ENCODE data around the gene SLAIN1.

- no peak for TF ChIP-seq CTCF (IDR thresholded peaks at IDR 0.05)
- TF ChIP-seq POLR2A (IDR thresholded peaks at IDR 0.05), result no peak
Observed at GRCh38 chr13:77725071-77725470, 27.6 kb downstream of the SLAIN1 start.

Measured in Peyer's patch (tissue), 4 donors.